GM18499 (cell line): Measurements from ENCODE around the gene USP13.
A peak's percentile ranks its signal among the peaks of the same experiment; 100 is the strongest.
"Not testable (repeated sequence)": the region's sequence is repeated elsewhere in the genome, so short reads cannot be mapped to it uniquely, and the experiment has no call there.

Experiments
- ATAC-seq: cut with Tn5 transposase; IDR thresholded peaks from one replicate; pipeline ENCODE4 v1.9.1; 2021; ENCODE audit warnings: moderate number of reproducible peaks; ENCODE audit not compliant: insufficient read depth, unreplicated experiment

USP13 gene

GRCh38 chr3:179652447-179653095 is at the start of gene USP13:
Gene USP13 (plus strand): TSS chr3:179653040. CDS start chr3:179653226, 186 bp downstream.
- peak; percentile 41 for ATAC-seq

- ATAC-seq = no peak
Measured at GRCh38 chr3:179603321-179603720, 49.5 kb upstream of the USP13 start.

GRCh38 chr3:179603831-179604230 is 49.0 kb upstream of the USP13 start:
- no peak for ATAC-seq

GRCh38 chr3:179604321-179605078 is 48.3 kb upstream of the USP13 start, which contains the start of the genes MRPL47 and NDUFB5:
Gene MRPL47 (minus strand): TSS chr3:179604638. CDS start chr3:179604624, 14 bp downstream.
Gene NDUFB5 (plus strand): TSS chr3:179604794. CDS start chr3:179604816, 22 bp downstream.
- peak; percentile 92 for ATAC-seq

- ATAC-seq = no peak
Measured at GRCh38 chr3:179606534-179607085, 46.2 kb upstream of the USP13 start.

GRCh38 chr3:179608931-179609720 is 43.7 kb upstream of the USP13 start:
- ATAC-seq = peak; percentile 51

GRCh38 chr3:179610066-179610465 is 42.8 kb upstream of the USP13 start:
- no peak for ATAC-seq

GRCh38 chr3:179613807-179614206 is 39.0 kb upstream of the USP13 start:
- ATAC-seq = no peak

GRCh38 chr3:179615458-179616173 is 37.2 kb upstream of the USP13 start:
- no peak for ATAC-seq

GRCh38 chr3:179622023-179622422 is 30.8 kb upstream of the USP13 start:
- ATAC-seq = no peak

- ATAC-seq = no peak
Measured at GRCh38 chr3:179624451-179624850, 28.4 kb upstream of the USP13 start.

GRCh38 chr3:179630753-179631451 is 21.9 kb upstream of the USP13 start:
- no peak for ATAC-seq

GRCh38 chr3:179640469-179640868 is 12.4 kb upstream of the USP13 start:
- no peak for ATAC-seq

- ATAC-seq = no peak
Measured at GRCh38 chr3:179642871-179643270, 10.0 kb upstream of the USP13 start.

GRCh38 chr3:179643837-179644236 is 9.0 kb upstream of the USP13 start:
- ATAC-seq = not testable (repeated sequence)

- no peak for ATAC-seq
Measured at GRCh38 chr3:179646177-179646576, 6.7 kb upstream of the USP13 start.

- ATAC-seq = no peak
Measured at GRCh38 chr3:179651687-179652446, 973 bp upstream of the USP13 start.

GRCh38 chr3:179653096-179653797 is 407 bp downstream of the USP13 start:
- ATAC-seq = peak; percentile 37
